Measurements from ENCODE around the gene UBE2Q2.
"Not testable (repeated sequence)": the region's sequence is repeated elsewhere in the genome, so short reads cannot be mapped to it uniquely, and the experiment has no call there.

DNA sequence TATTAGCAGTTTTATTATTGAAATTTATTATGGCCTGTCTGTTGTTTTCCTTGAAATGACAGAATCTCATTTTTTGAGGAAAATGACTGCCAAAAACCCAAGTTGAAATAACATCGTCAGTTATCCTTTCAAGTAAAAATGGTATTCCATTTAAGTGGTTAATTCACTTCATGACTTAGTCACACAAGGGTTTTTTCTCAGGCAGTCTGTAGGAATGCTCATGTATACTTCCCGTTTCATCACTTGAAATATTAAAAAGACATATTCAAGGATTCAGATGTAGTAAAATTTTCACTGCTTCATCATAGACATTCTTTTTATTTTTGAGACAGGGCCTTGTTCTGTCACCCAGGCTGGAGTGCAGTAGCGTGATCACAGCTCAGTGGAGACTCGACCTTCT lies 8.3 kb downstream of the UBE2Q2 start:
- TF ChIP-seq, protein P1, sequence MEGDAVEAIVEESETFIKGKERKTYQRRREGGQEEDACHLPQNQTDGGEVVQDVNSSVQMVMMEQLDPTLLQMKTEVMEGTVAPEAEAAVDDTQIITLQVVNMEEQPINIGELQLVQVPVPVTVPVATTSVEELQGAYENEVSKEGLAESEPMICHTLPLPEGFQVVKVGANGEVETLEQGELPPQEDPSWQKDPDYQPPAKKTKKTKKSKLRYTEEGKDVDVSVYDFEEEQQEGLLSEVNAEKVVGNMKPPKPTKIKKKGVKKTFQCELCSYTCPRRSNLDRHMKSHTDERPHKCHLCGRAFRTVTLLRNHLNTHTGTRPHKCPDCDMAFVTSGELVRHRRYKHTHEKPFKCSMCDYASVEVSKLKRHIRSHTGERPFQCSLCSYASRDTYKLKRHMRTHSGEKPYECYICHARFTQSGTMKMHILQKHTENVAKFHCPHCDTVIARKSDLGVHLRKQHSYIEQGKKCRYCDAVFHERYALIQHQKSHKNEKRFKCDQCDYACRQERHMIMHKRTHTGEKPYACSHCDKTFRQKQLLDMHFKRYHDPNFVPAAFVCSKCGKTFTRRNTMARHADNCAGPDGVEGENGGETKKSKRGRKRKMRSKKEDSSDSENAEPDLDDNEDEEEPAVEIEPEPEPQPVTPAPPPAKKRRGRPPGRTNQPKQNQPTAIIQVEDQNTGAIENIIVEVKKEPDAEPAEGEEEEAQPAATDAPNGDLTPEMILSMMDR (IDR thresholded peaks at IDR 0.05), result not testable (repeated sequence)
- not testable (repeated sequence) for TF ChIP-seq POLR2A (IDR thresholded peaks at IDR 0.05)

Measured in suprapubic skin (tissue), 3 donors.